NCI-H2196 treated with DMSO at 0.1 percent for 48 hours (cell line): Measurements from ENCODE around the gene FAM50B.

ENCODE experiments used
- DNase-seq: peaks from one replicate; lab custom pipeline; 2025; ENCODE audit not compliant: unreplicated experiment; lab: John Stamatoyannopoulos, UW

The FAM50B gene

DNA sequence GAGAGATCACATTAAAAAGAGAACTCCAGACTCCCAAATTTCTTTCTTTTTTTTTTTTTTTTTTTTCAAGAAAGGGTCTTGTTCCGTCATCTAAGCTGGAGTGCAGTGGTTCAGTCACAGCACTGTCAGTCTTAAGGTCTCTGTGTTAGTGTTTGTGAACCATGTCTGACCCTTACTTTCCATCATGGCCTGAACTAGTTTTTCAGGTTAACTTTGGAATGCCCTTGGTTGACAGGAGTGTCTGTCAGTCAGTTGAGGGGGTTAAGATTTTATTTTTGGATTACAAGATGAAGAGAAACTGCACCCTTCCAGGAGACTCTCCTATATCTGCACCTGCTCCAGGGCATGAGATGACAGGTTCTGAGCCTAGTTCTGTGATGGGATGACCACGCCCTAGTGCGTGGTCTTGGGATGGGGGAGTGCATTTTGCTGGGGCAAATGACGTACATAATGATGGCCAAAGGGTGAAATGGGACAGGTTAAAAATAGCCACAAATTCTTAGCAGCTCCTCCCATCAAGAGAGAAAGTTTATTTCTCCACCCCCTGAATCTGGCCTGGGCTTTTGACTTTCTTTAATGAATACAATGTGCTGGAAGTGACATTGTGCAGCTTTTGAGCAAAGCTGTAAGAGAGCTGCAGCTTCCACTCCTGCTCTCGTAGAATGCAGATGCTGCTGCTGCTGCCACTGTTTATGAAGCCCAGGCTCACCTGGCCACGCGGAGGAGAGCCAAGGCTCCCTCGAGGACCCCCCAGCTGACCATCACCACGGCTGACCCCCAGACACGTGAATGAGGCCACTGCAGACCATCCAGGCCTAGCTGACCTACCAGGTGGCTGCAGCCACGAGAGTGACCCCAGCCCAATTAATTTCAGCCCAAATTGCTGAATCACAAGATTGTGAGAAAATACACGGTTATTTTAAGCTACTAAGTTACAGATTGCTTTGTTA is 29.7 kb upstream of the FAM50B start:
- no peak for DNase-seq

- no peak for DNase-seq
Observed at GRCh38 chr6:3820563-3820962, 28.6 kb upstream of the FAM50B start.

DNA sequence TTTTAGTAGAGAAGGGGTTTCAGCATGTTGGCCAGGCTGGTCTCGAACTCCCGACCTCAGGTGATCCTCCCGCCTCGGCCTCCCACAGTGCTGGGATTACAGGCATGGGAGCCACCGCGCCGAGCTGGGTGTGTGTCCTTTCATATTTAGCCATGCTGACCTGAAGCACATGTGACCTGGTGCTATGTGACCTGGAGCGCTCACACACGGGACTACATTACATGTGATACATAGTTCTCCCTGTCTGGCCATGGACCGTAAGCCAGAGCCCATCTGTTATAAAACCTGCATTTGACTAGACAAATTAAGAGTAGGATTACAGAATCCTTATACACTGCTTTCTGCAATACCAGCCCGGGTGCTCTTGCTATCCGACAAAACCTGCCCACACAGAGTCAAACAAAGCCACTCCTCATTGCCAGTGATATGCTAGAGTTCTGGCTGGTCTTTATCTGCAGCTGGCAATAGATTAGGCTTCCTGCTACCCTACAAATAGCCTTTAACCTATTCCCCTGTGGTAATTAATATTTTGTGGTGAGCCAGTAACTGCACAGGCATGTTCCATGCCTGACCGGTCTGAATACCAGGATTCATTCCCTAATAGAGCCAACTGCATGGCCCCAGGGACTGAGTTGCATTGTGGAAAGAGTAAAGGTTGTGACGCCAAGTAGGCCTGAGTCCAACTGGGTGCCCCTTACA is 26.3 kb upstream of the FAM50B start:
- no peak for DNase-seq

DNA sequence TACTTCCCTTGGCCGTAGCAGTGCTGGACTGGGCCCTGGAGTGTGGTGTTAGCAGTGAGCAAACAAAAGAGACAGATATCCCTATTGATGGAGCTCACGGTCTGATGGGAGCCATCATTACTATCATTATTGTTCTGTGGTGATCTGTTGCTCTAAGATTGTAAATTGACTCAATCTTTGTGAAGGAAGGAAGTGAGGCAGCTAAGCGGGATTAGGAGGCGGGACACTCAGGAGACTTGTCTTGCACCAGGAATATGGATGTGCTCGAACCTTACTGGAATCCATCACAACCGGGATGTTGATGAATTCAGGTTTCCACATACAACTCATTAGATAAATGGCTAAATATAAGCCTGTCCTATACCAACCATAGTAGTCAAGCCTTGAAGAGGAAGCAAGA is 25.5 kb upstream of the FAM50B start:
- DNase-seq = no peak

- no peak for DNase-seq
Observed at GRCh38 chr6:3825331-3825831, 23.8 kb upstream of the FAM50B start.

- peak; percentile 40 for DNase-seq
Observed at GRCh38 chr6:3825851-3826581, 23.2 kb upstream of the FAM50B start.

GRCh38 chr6:3829285-3829684 is 19.9 kb upstream of the FAM50B start:
- DNase-seq = no peak

- no peak for DNase-seq
Observed at GRCh38 chr6:3830806-3831205, 18.4 kb upstream of the FAM50B start.

DNA sequence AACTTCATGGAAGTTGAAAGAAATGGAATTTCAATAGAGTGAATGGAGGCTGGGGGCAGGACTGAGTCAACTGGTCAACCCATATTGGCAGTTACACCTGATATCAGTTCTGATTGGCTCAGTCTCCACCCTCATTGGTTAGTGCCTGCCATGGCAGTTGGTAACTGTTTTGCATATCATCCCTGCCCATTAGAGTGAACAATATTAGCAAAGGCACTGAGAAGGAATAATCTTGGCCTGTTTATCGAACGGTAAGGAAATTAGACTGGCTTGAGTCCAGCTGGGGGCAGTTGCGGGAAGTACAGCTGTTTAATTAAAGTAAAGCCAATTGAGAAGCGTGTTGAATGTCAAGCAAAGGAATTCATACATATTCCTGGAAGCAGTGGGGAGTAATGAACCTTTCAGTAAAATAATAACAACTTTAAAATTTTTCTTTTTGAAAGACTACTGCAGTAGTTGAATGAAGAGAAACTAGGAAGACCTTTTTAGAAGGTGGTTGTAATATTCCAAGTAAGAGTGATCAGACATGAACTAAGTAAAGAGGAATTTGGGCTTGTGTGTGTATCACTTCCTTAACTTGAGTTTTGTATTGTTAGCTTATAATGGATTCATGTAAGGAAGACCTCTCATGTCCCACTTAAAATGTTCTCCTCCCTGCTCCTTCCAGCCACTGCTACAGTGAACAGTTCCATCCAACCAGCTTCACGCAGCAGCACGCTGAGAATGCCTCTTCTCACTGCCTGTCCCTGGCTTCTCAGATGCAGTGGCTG is 17.2 kb upstream of the FAM50B start:
- no peak for DNase-seq

DNA sequence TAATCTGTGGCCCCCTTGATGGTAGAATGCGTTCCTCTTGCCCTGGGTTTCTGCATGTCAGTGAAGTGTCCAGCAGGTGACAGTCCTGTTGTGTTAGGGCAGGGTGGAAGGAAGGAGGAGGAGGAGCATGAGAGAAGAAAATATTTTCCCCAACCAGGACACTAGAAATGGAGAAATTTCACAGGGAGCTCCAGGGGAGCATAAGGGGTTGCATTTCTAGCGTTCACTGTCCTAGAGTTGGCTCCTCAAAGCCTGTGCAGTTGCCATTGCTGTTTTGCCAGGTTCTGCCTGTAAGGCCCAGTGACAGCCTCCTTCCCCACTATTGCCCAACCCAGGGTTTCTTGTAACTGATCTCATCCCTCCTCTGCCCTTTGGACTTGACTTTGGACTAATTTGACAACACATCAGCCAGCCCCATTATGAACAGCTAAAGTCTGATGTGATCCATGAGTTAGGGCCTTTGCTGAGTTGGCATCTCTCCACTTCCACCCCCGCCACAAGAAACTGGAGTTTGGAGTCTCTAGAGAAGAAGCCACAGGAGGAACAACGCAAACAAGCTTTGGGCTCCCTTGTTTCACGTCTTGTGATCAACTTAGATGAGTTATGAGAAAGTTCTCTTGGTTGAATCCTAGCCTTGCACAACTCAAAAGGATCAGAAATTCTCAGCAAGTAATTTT is 14.0 kb upstream of the FAM50B start:
- DNase-seq = no peak

- DNase-seq = no peak
Observed at GRCh38 chr6:3835785-3836184, 13.4 kb upstream of the FAM50B start.

GRCh38 chr6:3836566-3836965 is 12.6 kb upstream of the FAM50B start:
- no peak for DNase-seq

- no peak for DNase-seq
Observed at GRCh38 chr6:3837781-3838180, 11.4 kb upstream of the FAM50B start.

GRCh38 chr6:3838992-3839867 is 9.9 kb upstream of the FAM50B start:
- DNase-seq = no peak

- no peak for DNase-seq
Observed at GRCh38 chr6:3841066-3841454, 8.1 kb upstream of the FAM50B start.

GRCh38 chr6:3841711-3842565 is 7.2 kb upstream of the FAM50B start:
- DNase-seq = no peak

DNA sequence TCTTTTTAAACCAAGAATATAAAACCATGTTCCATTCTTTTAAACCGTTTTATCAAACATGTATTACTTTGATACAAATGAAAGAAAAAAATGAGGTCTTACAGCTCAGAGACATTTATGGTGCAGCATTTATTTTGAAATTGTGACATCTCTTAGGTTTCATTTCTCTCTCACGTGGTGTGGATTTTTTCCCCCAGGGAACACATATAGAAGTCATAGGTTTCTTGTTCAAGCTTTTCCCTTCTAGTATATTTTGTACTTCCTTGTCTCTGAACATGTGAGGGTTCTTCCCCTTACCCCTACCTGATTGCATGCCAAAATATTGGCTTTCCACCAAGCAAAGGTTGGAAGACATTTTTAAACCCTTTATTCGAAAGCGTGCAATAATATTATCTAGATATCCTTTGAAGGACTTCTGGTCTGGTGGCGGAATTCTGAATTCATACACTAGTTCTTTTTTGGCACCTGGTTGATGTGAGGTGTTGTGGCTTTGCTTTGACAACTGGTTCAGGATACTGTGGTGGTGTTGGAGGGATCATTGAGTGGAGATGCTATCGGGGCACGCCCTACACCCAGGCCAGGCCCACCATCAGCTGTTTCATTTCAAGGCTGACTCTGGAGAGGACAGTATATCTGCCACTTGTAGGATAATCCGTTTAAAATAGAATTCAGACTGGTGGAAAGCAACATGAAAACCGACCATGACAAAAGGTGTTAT is 5.6 kb upstream of the FAM50B start:
- no peak for DNase-seq

DNA sequence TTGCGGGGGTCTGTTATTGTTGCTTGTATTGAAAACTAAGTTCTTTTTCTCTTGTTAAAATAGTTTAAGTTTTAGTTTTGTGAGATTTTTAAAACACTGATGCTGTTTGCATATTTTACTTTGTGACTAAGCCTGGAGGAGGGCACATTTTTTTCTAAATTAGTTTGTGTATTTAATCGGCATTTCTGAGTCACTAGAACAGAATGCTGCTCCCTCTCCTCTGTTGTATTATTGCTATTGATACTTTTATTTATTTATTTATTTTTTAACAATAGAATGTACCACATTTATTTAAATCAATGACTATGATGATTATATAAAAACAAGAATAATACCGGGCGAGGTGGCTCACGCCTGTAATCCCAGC is 5.1 kb upstream of the FAM50B start:
- no peak for DNase-seq
